HepG2 (cell line): Measurements from ENCODE around the gene PIGW.
"Not testable (repeated sequence)": the region's sequence is repeated elsewhere in the genome, so short reads cannot be mapped to it uniquely, and the experiment has no call there.

Source experiments
- EZH2 ChIP-seq: conservative IDR thresholded peaks from 2 replicates; pipeline ENCODE4 v1.6.1; 2012; ENCODE audit warnings: mild to moderate bottlenecking, low read depth, low read length, moderate library complexity
- TF ChIP-seq, protein P1 (sequence below): sonication (generic); formaldehyde crosslinking; conservative IDR thresholded peaks from 2 replicates; pipeline ENCODE4 v1.4.0; 2020; ENCODE audit warnings: missing genetic modification reagents

GRCh38 chr17:36508439-36508838, 26.3 kb upstream of the PIGW start:
- not testable (repeated sequence) for TF ChIP-seq EZH2
- TF ChIP-seq, protein P1, sequence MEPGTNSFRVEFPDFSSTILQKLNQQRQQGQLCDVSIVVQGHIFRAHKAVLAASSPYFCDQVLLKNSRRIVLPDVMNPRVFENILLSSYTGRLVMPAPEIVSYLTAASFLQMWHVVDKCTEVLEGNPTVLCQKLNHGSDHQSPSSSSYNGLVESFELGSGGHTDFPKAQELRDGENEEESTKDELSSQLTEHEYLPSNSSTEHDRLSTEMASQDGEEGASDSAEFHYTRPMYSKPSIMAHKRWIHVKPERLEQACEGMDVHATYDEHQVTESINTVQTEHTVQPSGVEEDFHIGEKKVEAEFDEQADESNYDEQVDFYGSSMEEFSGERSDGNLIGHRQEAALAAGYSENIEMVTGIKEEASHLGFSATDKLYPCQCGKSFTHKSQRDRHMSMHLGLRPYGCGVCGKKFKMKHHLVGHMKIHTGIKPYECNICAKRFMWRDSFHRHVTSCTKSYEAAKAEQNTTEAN (CRISPR knock-in tag): not testable (repeated sequence)
